HG03064 (cell line): ENCODE results near the gene MIA2.
"Not testable (repeated sequence)": the region's sequence is repeated elsewhere in the genome, so short reads cannot be mapped to it uniquely, and the experiment has no call there.

ENCODE experiments used
- ATAC-seq: cut with Tn5 transposase; IDR thresholded peaks from one replicate; pipeline ENCODE4 v1.9.1; 2021; ENCODE audit warnings: low read depth; ENCODE audit not compliant: unreplicated experiment

Gene MIA2

DNA sequence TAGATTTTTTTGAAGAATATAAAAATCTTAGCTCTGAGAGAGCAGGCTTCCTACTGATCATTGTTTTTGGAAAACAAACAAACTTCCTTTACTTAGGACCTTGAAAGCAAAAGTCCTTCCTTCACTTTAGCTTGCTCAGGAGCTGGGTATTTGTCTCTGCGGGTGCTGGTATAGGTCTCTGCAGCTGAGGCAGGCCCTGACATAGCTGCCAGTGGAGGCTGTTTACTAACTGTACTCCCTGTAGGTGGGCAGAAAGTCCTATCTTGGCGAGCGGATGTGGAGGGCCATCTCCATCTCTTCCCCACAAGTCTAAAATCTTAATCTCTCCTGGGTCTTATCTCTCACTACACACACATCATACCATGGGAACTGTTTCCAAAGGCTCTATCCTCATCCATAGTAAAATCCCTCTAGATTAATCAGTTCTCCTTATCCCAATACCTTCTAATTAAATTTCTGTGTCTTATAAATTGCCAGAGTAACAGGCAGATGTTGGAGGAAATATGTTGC lies 4.1 kb upstream of the MIA2 start:
- ATAC-seq, result no peak

DNA sequence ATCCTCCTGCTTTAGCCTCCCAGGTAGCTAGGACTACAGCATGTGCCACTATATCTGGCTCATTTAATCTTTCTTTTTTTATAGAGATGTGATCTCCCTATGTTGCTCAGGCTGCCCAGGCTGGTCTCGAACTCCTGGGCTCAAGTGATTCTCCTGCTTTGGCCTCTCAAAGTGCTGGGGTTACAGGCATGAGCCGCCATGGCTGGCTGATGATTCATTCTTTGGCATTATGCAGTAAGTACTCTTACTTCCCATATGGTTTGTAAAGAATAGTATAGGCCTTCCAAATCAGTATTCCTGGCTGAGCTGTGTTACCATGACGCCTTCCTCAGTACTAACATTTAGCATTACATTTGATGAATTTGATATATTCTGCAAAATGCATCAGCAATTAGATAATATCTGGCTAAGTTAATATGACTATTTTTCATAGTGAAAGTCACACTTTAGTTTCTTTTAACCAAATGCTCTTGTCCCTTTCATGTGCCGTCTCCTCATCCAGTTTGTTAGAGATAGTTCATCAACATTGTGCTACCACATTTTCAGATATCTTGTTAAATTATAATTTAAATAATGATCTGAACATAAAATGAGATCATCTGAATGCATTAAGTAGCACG lies 3.2 kb upstream of the MIA2 start:
- no peak for ATAC-seq

GRCh38 chr14:39231751-39232553 lies 1.8 kb upstream of the MIA2 start:
- ATAC-seq, result peak; percentile 76

GRCh38 chr14:39232554-39233415 lies 930 bp upstream of the MIA2 start:
- ATAC-seq, result no peak

- ATAC-seq, result not testable (repeated sequence)
Measured at GRCh38 chr14:39234986-39235385, 1.3 kb downstream of the MIA2 start.

DNA sequence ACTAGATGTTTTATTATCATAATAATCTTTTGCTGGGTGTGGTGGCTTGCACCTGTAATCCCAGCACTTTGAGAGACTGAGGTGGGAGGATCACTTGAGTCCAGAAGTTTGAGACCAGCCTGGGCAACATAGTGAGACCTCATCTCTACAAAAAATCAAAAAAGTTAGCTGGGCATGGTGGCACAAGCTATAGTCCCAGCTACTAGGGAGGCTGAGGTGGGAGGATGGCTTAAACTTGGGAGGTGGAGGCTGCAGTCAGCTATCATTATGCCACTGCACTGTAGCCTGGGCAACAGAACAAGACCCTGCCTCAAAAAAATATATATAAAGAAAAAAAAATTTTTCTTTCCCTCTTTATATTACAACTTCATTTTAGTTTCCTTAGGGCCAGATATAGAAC lies 1.8 kb downstream of the MIA2 start:
- not testable (repeated sequence) for ATAC-seq

- no peak for ATAC-seq
Measured at GRCh38 chr14:39240769-39241168, 7.1 kb downstream of the MIA2 start.

GRCh38 chr14:39241637-39242036 lies 7.9 kb downstream of the MIA2 start:
- ATAC-seq, result no peak

DNA sequence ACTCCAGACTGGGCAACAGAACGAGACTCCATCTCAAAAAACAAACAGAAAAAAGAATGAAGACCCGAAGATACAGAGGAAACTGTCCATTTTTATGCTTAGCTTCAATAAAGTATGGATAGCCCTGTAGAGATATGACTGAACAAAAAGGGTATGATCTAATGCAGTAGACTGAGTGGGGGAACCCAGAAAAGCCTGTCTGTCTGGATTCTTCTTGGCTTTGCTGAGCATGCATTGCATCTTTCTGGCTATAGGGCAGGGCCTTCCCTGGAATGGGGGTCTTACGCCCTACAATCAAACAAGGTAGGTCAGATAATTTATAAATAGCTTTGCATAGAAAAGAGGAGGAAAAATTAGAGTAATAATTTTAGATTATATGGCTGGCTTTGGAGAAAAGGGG lies 10.1 kb downstream of the MIA2 start:
- no peak for ATAC-seq

- no peak for ATAC-seq
Measured at GRCh38 chr14:39246618-39247017, 12.9 kb downstream of the MIA2 start.

DNA sequence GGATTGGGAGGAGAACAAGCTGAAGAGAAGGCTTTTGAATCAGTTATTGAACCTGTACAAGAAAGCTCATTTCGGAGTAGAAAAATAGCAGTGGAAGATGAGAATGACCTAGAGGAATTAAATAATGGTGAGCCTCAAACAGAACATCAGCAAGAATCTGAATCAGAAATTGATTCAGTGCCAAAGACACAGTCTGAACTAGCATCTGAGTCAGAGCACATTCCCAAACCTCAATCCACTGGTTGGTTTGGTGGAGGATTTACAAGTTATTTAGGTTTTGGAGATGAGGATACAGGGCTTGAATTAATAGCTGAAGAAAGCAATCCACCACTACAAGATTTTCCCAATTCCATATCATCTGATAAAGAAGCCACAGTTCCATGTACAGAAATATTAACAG lies 13.5 kb downstream of the MIA2 start:
- no peak for ATAC-seq

GRCh38 chr14:39251547-39251946 lies 17.8 kb downstream of the MIA2 start:
- no peak for ATAC-seq

GRCh38 chr14:39257388-39257787 lies 23.7 kb downstream of the MIA2 start:
- ATAC-seq, result not testable (repeated sequence)

- ATAC-seq, result no peak
Measured at GRCh38 chr14:39258782-39259545, 25.2 kb downstream of the MIA2 start.

- ATAC-seq, result not testable (repeated sequence)
Measured at GRCh38 chr14:39260161-39260560, 26.4 kb downstream of the MIA2 start.

DNA sequence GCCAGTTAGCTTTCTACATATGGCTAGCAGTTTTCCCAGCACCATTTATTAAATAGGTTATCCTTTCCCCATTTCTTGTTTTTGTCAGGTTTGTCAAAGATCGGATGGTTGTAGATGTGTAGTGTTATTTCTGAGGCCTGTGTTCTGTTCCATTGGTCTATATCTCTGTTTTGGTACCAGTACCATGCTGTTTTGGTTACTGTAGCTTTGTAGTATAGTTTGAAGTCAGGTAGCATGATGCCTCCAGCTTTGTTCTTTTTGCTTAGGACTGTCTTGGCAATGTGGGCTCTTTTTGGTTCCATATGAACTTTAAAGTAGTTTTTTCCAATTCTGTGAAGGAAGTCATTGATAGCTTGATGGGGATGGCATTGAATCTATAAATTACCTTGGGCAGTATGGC lies 28.5 kb downstream of the MIA2 start:
- not testable (repeated sequence) for ATAC-seq

- ATAC-seq, result no peak
Measured at GRCh38 chr14:39264057-39264456, 30.3 kb downstream of the MIA2 start.

GRCh38 chr14:39264558-39264957 lies 30.8 kb downstream of the MIA2 start:
- no peak for ATAC-seq

GRCh38 chr14:39265033-39265432 lies 31.3 kb downstream of the MIA2 start:
- ATAC-seq, result no peak

DNA sequence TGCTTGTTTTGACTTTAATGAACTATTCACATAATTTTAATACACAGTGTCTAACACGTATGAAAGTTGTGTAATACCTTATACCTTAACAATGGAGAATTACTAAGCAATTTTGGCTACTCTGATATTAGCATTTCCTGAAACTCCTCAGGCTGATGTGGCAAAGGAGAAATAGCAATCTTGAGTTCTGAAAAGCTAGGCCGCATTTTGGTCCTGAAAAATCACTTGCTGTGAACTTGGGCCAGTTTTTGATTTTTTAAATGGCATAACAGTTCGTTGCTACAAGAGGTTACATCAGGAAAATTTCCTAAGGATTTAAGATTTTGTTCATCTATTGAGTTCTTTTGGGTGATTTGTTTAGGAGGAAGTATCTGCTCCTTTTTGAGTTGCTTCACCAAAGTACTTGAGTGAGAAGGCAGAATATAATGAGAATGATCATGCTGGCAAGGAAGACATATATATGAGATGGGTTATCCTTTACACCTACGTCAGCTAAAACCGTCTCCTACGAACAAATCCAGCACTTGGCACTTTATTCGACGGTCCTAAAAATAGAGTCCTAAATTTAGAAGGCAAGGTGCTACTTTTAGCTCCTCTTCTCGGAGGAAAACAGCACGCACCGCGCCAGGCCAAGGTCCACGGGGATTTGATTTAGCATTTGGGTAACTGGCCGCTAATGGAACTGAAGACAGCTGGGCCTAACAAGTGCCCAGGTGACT lies 32.2 kb downstream of the MIA2 start:
- no peak for ATAC-seq
